Measurements from ENCODE around the gene NHLRC4.
A peak's percentile ranks its signal among the peaks of the same experiment; 100 is the strongest.

The NHLRC4 gene, protein sequence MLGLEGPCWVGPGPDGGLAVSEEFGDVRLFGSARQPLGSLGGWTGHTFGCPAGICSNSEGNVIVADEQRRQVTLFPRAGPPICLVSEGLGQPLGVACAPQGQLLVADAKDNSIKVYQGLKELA

GRCh38 chr16:566475-567372 is at the start of gene NHLRC4:
NHLRC4 (plus strand) TSS chr16:567005; CDS start chr16:568048, 1,043 bp downstream.
- peak; percentile 50 for DNase-seq

DNA sequence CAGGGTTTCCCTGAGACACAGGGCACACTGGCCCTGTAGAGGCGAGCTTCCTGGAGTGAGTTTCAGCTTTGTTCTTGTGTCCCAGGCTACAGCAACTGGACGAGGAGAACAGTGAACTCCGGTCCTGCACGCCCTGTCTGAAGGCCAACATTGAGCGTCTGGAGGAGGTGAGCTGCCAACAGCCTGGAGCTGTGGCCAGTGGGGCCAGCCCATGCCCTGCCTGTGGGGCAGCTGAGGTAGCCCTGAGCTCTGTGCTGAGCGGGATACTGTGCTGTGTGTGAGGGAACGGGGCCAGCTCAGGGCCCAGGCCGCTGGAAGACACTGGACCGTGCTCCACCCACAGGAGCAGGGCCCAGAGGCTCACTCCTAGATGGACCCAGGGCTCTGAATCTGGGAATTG is 47.9 kb upstream of the NHLRC4 start:
- DNase-seq, result no peak

DNA sequence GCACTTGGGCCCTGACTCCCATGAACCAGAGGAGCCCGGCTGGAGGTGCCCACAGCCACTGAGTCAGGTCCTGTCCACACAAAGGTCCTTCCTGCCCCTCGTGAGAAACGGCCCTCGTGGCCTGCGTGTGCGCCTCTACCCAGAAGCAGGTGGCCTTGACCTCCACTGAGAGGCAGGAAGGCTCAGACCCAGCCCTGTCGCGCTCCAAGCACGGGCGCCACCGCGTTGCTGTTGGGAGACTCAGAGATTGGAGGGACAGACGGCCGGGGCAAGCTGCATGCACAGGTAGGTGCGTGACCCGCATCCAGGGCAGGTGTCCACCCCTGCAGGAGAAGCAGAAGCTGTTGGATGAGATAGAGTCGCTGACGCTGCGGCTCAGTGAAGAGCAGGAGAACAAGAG is 47.4 kb upstream of the NHLRC4 start:
- no peak for DNase-seq

DNA sequence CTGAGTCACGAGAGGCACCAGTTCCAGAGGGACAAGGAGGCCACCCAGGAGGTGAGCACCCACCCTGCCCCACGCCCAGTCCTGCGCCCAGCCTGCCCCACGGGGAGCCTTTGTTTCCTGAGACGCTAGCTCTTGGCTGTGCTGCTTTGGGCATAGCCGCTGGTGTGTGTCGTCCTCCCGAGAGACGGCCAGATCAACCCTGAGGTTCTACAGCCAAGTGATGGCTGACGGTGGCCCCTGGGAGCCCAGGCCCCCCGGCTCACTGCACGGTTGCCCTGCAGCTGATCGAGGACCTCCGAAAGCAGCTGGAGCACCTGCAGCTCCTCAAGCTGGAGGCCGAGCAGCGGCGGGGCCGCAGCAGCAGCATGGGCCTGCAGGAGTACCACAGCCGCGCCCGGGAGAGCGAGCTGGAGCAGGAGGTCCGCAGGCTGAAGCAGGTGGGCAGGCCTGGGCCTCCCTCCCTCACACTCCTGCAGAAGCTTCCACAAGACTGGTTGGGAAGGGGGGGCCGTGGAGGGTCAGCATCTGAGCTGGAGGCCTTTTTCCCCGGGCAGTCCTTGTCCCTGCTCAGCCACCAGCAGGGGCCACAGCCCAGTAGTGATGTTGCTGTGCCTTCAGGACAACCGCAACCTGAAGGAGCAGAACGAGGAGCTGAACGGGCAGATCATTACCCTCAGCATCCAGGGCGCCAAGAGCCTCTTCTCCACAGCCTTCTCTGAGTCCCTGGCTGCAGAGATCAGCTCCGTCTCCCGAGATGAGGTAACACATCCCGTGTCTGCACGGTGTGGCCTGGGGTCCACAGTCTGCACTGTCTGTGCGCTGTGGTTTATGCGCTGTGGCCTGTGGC is 46.7 kb upstream of the NHLRC4 start:
- DNase-seq, result no peak

- no peak for DNase-seq
Measured at GRCh38 chr16:520847-521246, 46.0 kb upstream of the NHLRC4 start.

DNA sequence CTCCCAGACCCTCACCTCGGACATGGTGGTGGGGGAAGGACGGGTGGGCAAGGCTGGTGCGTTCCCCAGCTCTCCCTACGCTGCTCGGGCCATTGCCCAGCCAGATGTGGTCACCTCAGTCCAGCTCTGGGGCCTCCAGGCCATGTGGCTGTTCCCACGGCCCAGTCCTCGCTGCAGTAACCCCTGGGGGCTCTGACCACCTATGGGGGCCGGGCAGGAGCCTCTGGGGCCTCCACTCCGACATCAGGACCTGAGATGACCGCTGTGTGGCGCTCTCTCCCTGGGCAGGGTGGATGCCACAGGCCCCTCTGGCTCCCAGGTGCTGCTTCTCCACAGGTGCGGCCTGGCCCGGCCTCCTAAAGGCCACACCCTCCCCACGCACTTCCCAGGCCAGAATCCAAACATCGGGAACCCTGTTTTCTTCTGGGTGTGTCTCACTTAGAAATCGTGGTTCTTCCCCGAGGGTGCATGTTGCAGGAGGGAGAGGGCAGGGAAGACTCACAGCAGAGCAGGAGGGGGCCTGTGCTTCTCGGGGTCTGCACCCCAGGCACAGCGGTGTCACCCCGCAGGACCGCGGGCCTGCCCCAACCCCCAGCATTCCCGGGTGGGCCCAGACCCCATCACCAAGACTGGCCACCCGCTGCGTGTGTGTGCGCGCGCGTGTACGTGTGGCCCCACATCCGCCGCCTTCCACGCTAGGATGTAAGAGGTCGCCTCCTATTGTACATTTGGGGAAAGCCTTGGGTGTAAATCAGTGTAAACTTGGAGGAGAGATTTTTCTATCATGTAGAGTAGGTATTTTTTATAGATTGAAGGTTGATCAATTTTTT is 45.2 kb upstream of the NHLRC4 start:
- no peak for DNase-seq

DNA sequence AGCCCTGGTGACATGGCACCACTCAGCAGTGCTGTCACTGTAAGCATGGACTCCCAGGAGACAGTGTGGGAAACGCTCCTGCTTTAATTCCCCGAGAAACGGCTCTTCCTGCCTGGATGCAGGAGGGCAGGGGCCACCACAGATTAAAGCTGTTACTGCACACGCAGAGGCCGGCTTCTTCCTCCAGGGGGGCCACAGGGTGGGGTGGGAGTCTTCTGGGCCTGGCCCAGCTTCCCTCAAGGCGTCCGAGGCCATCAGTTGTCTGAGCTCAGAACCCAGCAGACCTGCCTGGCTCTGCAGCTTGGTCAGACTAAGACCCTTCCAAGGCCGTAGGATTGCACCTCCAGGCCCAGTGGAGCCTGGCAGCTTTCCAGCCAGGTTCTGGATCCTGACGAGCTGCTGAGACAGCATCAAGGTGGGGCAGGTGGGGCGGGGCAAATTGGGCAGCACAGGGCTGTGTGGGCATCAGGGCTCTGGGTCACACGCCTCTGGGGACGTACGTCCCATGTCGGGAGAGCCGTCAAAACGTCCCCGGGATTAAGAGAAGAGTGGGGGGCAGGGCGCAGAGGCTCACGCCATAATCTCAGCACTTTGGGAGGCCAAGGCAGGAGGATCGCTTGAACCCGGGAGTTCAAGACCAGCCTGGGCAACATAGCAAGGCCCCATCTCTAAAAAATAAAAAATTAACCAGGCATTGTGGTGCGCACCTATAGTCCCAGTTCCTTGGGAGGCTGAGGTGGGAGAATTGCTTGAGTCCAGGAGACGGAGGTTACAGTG is 44.3 kb upstream of the NHLRC4 start:
- no peak for DNase-seq

GRCh38 chr16:523097-523741 is 43.6 kb upstream of the NHLRC4 start:
- no peak for DNase-seq

DNA sequence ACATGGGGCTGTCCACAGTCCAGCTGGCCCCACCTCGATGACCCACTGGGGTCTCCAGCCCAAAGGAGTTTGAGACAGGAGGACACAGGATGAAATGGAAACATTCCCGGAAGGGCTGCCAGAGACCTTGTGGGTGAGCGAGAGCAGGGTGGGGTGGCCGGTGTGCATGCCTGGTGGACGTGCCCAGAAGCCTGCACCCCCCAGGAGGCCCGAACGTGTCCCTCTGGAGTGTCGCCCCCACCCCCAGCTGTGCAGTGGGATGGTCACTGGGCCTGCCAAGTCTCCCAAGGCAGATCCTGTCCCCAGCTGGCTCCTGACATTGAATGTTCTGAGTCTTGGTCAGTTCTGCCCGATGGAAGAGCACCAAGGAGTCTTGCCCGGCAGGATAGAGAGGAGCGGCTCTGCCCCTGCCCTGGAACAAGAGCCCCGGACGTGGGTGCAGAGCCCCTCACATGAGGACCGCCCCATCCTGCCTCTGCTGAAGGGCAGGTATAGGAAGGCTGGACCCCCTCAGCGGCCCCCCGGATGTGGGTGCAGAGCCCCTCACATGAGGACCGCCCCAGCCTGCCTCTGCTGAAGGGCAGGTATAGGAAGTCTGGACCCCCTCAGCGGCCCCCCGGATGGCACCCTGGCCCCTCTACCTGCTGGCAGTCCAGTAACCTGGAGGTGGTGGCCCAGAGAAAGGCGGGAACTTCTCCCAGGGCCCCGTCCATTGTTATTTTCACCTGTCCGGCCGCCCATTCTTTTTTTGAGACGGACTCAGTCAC is 42.3 kb upstream of the NHLRC4 start:
- DNase-seq, result no peak

GRCh38 chr16:525123-525519 is 41.7 kb upstream of the NHLRC4 start:
- DNase-seq, result no peak

DNA sequence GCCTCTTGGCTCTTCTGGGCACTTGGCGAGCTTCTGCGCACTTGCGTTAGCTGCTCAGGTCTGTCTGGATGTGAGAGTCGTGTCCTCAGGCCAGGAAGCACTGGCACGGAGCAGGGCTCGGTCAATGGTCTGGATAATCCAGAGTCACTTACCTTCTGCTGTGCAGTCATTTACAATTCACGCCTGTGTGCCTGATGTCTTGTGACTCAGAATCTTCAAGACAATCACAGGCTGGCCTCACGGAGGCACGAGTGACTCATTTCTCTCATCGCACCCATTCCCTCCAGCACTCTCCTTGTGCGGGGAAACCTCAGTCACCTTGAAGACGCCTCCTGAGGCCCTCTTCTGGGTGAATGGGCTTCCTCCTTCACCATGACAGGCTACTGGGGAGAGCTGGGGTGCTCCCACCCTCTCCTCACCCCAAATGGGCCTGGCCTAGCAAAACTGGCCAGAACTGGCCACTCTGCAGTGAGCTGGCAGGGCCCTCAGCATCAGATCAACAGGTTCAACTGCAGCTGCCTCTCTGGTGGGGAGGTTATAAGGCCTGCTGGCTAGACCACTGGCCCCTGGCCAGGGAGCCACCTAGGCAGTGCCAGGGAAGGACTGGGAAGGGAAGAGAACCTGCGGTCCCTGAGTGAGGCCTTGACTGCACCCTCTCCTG is 41.2 kb upstream of the NHLRC4 start:
- DNase-seq, result no peak

- DNase-seq, result no peak
Measured at GRCh38 chr16:526181-527014, 40.4 kb upstream of the NHLRC4 start.

DNA sequence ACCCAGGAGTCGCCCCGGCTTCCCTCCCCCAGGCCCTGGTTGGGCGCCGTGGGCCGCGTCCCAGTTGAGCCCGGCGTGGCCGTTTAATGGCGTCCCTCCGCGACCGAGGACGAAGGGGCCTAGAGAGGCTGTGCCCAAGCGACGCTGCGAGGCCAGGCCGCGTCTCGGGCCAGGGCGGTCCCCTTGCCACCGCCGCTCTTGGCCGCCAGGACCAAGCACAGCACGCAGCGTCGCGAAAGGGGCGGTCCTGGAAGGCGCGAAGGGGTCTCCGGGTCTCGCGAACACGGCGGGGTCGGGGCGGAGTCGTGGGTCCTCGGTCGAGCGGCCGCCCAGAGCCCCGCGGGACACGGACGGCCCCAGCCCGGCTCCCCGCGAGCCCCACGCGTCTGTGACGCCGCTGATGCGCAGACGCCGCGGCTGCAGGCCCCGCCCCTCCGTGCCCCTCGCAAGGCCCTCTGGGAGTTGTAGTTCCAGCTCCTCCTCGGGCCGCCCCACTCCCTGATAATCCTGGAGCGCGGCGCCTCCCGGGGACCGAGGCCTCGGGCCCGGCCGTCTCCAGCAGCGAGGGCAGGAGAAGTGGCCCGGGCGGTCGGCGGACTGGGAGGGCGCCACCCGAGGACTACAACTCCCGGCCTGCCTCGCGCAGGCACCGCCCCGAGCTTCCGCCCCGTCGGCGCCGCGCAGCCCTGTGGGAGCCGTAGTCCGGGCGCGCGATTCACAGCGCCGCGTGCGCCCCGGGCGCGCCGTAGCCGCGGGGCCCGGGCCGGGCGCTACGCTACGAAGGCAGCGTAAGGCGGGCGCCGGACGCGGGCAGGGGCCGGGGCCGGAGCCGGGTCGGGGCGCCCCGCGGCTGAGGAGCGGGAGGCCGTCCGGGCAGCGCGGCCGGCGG is 39.5 kb upstream of the NHLRC4 start, which contains the start of gene CAPN15:
Gene CAPN15 (plus strand): TSS at position 698 of the 889 bp plus-strand sequence. CDS start 19,127 bp downstream, outside the sequence.
- peak; percentile 82 for DNase-seq

GRCh38 chr16:528111-529011 is 38.4 kb upstream of the NHLRC4 start:
- DNase-seq, result peak; percentile 37

DNA sequence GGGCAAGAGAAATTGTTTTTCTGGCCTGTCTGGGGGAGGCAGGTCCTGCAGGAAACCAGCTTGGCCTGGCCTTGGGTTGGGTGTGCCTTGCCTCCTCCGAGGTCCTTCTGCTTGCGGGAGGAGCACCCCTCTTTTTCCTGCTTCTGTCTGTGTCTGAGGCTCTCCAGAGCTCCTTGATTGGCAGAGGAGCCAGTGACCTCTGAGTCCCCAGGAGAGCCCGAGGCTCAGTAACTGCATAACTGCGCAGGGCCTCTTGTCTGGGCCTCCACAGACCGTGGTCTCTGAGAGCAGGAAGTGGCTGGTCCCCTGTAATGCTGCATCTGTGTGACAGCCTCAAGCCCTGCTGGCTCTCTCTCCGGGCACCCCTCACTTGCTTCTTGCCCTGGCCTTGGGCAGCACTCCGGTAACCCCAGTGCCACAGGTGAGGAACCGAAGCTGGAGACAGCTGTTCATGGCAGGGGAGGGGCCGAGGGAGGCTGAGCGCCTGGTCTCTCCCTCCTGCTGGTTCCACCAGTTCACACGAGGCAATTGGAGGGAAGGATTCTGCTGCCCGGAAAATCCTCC is 37.7 kb upstream of the NHLRC4 start:
- no peak for DNase-seq

- no peak for DNase-seq
Measured at GRCh38 chr16:530111-530817, 36.5 kb upstream of the NHLRC4 start.

Data from CD4-positive, alpha-beta T cell treated with Interferon gamma for 1 hour (primary cell).